GM23338 (cell line): ENCODE results near the gene ACHE. TPM values are rescaled to one million over a fixed set of nuclear protein-coding genes. Genes with fewer than 3 reads are reported as not detected.

Experiments used
- ATAC-seq: fragments of 200-7000 bp; cut with Tn5 transposase; 3 replicates; pipeline ENCODE4 v1.9.1; 2020
- DNase-seq: peaks from one replicate; pipeline ENCODE4 v3.0.0-alpha.2; 2015; ENCODE audit warnings: low spot score
- H2AFZ ChIP-seq: fragments of 200-600 bp; sonication (generic); 2 replicates; pipeline ENCODE4 v1.8.0; 2016; ENCODE audit warnings: antibody characterized with exemption, mild to moderate bottlenecking, moderate library complexity
- H3F3A ChIP-seq: fragments of 200-600 bp; sonication (generic); replicated peaks from 2 replicates; pipeline ENCODE4 v1.8.0; 2017; ENCODE audit warnings: antibody characterized with exemption, mixed run types, low read depth
- H3K27ac ChIP-seq: fragments of 200-600 bp; sonication (generic); 2 replicates; pipeline ENCODE4 v1.6.1; 2016; ENCODE audit warnings: low read depth
- H3K27me3 ChIP-seq: fragments of 200-600 bp; sonication (generic); 2 replicates; pipeline ENCODE4 v1.8.0; 2016; ENCODE audit warnings: mild to moderate bottlenecking, mixed run types, moderate library complexity; ENCODE audit not compliant: insufficient read depth
- H3K36me3 ChIP-seq: fragments of 200-600 bp; sonication (generic); 2 replicates; pipeline ENCODE4 v1.8.0; 2016; ENCODE audit warnings: mild to moderate bottlenecking; ENCODE audit not compliant: insufficient read depth
- H3K4me1 ChIP-seq: fragments of 200-600 bp; sonication (generic); 2 replicates; pipeline ENCODE4 v1.8.0; 2016; ENCODE audit warnings: mild to moderate bottlenecking, moderate library complexity; ENCODE audit not compliant: insufficient read depth
- H3K4me2 ChIP-seq: fragments of 200-600 bp; sonication (generic); 2 replicates; pipeline ENCODE4 v1.7.1; 2017; ENCODE audit warnings: mixed run types
- H3K4me3 ChIP-seq: fragments of 200-600 bp; sonication (generic); 2 replicates; pipeline ENCODE4 v1.6.1; 2016; ENCODE audit warnings: mixed run types
- H3K79me2 ChIP-seq: fragments of 200-600 bp; sonication (generic); replicated peaks from 2 replicates; pipeline ENCODE4 v1.8.0; 2017; ENCODE audit warnings: mild to moderate bottlenecking; ENCODE audit not compliant: insufficient read depth
- H3K9me2 ChIP-seq: fragments of 200-600 bp; sonication (generic); 2 replicates; pipeline ENCODE4 v1.8.0; 2017; ENCODE audit not compliant: insufficient read depth
- H4K20me1 ChIP-seq: fragments of 200-600 bp; sonication (generic); replicated peaks from 2 replicates; pipeline ENCODE4 v1.8.0; 2017; ENCODE audit warnings: mild to moderate bottlenecking; ENCODE audit not compliant: insufficient read depth
- H3K27ac Mint-ChIP-seq: 2 replicates; pipeline ENCODE4 v1.8.0; 2020; ENCODE audit warnings: inconsistent platforms, mild to moderate bottlenecking, moderate library complexity, mixed read lengths
- H3K27me3 Mint-ChIP-seq: 3 replicates; pipeline ENCODE4 v1.8.0; 2022; ENCODE audit warnings: low read depth, mild to moderate bottlenecking, moderate library complexity, mixed read lengths, inconsistent platforms; ENCODE audit not compliant: insufficient read depth, poor library complexity
- H3K36me3 Mint-ChIP-seq: 3 replicates; pipeline ENCODE4 v1.8.0; 2021; ENCODE audit warnings: low read depth, mild to moderate bottlenecking, inconsistent platforms, moderate library complexity, mixed read lengths
- H3K4me1 Mint-ChIP-seq: 3 replicates; pipeline ENCODE4 v1.8.0; 2020; ENCODE audit warnings: mild to moderate bottlenecking, inconsistent platforms, mixed read lengths
- H3K4me3 Mint-ChIP-seq: 3 replicates; pipeline ENCODE4 v1.8.0; 2021; ENCODE audit warnings: moderate library complexity, mild to moderate bottlenecking, inconsistent platforms, mixed read lengths
- H3K9me3 Mint-ChIP-seq: 3 replicates; pipeline ENCODE4 v1.8.0; 2020; ENCODE audit warnings: moderate library complexity, mild to moderate bottlenecking, inconsistent platforms, mixed read lengths
- CREB1 ChIP-seq: fragments of 250-450 bp; sonication (Bioruptor Pico); IDR thresholded peaks from 2 replicates; pipeline ENCODE4 v1.5.0; 2020; ENCODE audit warnings: low read depth, mild to moderate bottlenecking, moderate library complexity
- EZH2 ChIP-seq: fragments of 200-600 bp; sonication (generic); IDR thresholded peaks from one replicate; pipeline ENCODE4 v1.8.0; 2017; ENCODE audit warnings: antibody characterized with exemption, mild to moderate bottlenecking, low read depth; ENCODE audit not compliant: unreplicated experiment
- NANOG ChIP-seq: IDR thresholded peaks from 2 replicates; pipeline ENCODE4 v1.6.1; 2016; ENCODE audit warnings: antibody characterized with exemption, borderline replicate concordance
- STAT1 ChIP-seq: IDR thresholded peaks from one replicate; pipeline ENCODE4 v1.6.1; 2016; ENCODE audit warnings: antibody characterized with exemption; ENCODE audit not compliant: unreplicated experiment
- ZNF114 ChIP-seq: fragments of 250-450 bp; sonication (Bioruptor Pico); IDR thresholded peaks from 2 replicates; pipeline ENCODE4 v1.5.0; 2020; ENCODE audit warnings: mild to moderate bottlenecking, moderate library complexity
- polyA plus RNA-seq: library from polyadenylated mRNA; unstranded; fragments of >200 nt; fragmentation: Nextera tagmentation; extraction: Ambion mirVana; gene quantifications from 2 replicates; pipeline ENCODE4 v1.2.1, GENCODE V29; 2016
- total RNA-seq: library from RNA; depleted of rRNA; stranded (reverse); fragments of >200 nt; shearing (Covaris generic); gene quantifications from 2 replicates; pipeline ENCODE4 v1.2.3, GENCODE V29; 2014
- TF ChIP-seq, protein P1 (sequence below), 2 experiments: fragments of 200-600 bp in 1 of 2; sonication (generic) in 1 of 2; conservative IDR thresholded peaks; 2 replicates each; pipeline versions ENCODE4 v1.5.1 to v1.6.1; 2016 to 2017; ENCODE audit warnings: antibody characterized with exemption in 2 of 2, low read depth in 2 of 2, mild to moderate bottlenecking in 2 of 2, moderate library complexity in 1 of 2

ACHE gene
- total and polyA plus RNA-seq, 2 experiments from 2014 or later: 3.6 to 3.7 TPM

DNA sequence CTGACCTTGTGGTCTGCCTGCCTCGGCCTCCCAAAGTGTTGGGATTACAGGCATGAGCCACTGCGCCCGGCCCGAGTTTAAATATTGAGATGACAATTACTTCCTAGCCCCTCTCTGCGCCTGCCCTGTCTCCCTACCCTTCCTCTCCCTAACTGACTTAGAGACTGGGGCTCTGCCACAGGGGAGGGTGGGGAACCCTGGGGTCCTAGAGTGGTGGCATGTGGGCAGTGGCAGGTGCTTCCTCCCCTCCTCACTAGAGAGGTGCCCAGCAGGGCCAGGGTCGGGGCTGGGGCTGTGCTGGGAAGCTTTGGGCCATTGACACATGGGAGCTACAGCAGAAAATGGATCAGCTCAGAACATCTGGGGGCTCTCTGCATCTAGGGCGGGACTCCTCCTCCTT, 7.0 kb upstream of the ACHE start:
- Histone ChIP-seq H2AFZ (no peak overlapping the region), H3K27ac (no peak overlapping the region), H3K79me2 (no peaks in the 10 kb centered on the region), H4K20me1 (no peaks in the 10 kb centered on the region; the same call in 1 of the 2 replicates), H3K4me1 (no peaks in the 10 kb centered on the region), H3F3A (no peaks in the 10 kb centered on the region), H3K36me3 (no peaks in the 10 kb centered on the region), H3K4me2 (no peak overlapping the region), H3K4me3 (no peak overlapping the region), H3K9me2 (no peaks in the 10 kb centered on the region), H3K27me3 (peaks cover 1% of the 10 kb centered on the region; the same call in 1 of the 2 replicates)
- no peak for ATAC-seq
- no peak for DNase-seq
- H3K36me3 Mint-ChIP-seq: no peaks in the 10 kb centered on the region
- TF ChIP-seq, protein P1, sequence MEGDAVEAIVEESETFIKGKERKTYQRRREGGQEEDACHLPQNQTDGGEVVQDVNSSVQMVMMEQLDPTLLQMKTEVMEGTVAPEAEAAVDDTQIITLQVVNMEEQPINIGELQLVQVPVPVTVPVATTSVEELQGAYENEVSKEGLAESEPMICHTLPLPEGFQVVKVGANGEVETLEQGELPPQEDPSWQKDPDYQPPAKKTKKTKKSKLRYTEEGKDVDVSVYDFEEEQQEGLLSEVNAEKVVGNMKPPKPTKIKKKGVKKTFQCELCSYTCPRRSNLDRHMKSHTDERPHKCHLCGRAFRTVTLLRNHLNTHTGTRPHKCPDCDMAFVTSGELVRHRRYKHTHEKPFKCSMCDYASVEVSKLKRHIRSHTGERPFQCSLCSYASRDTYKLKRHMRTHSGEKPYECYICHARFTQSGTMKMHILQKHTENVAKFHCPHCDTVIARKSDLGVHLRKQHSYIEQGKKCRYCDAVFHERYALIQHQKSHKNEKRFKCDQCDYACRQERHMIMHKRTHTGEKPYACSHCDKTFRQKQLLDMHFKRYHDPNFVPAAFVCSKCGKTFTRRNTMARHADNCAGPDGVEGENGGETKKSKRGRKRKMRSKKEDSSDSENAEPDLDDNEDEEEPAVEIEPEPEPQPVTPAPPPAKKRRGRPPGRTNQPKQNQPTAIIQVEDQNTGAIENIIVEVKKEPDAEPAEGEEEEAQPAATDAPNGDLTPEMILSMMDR (conservative IDR thresholded peaks at IDR 0.05; ENCODE audit: low read depth in 2 of 2): no peak
- no peak for TF ChIP-seq ZNF114
- no peak overlapping the region for H3K27ac Mint-ChIP-seq
- 0 out of 3 replicates have a peak, but pooled peaks cover 4% of the 10 kb centered on the region for H3K9me3 Mint-ChIP-seq
- H3K27me3 Mint-ChIP-seq: peaks cover 5% of the 10 kb centered on the region
- no peaks in the 10 kb centered on the region for H3K4me1 Mint-ChIP-seq
- H3K4me3 Mint-ChIP-seq: no peak overlapping the region

DNA sequence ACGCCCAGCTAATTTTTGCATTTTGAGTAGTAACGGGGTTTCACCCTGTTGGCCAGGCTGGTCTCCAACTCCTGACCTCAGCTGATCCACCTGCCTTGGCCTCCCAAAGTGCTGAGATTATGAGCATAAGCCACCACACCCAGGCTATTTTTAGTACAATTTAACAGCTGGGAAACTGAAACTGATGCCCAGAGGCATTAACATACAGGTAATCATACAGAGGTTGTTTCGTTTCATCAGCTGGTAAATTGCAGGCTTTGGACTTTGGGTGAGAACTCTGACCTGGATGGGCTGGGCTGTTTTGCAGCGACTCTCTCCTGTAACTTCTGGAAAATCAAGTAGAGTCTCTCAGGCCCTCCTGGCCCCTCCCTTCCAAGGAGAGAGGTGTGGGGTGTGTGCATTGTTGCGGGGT, 6.2 kb upstream of the ACHE start:
- Histone ChIP-seq H3K27ac (no peak overlapping the region), H2AFZ (no peak overlapping the region), H3K4me2 (no peak overlapping the region), H3K27me3 (peaks cover 8% of the 10 kb centered on the region), H3K4me3 (no peak overlapping the region), H3K4me1 (no peaks in the 10 kb centered on the region), H3K9me2 (no peaks in the 10 kb centered on the region), H3K36me3 (no peaks in the 10 kb centered on the region), H4K20me1 (no peaks in the 10 kb centered on the region; the same call in 1 of the 2 replicates), H3F3A (no peaks in the 10 kb centered on the region), H3K79me2 (no peaks in the 10 kb centered on the region)
- TF ChIP-seq STAT1: no peak
- no peak for TF ChIP-seq CREB1 (CRISPR knock-in tag)
- Mint-ChIP-seq H3K27me3 (peaks cover 10% of the 10 kb centered on the region), H3K27ac (no peak overlapping the region), H3K36me3 (no peaks in the 10 kb centered on the region), H3K4me1 (no peaks in the 10 kb centered on the region), H3K9me3 (0 out of 3 replicates have a peak, but pooled peaks cover 4% of the 10 kb centered on the region), H3K4me3 (no peak overlapping the region)
- DNase-seq: no peak
- ATAC-seq: no peak

DNA sequence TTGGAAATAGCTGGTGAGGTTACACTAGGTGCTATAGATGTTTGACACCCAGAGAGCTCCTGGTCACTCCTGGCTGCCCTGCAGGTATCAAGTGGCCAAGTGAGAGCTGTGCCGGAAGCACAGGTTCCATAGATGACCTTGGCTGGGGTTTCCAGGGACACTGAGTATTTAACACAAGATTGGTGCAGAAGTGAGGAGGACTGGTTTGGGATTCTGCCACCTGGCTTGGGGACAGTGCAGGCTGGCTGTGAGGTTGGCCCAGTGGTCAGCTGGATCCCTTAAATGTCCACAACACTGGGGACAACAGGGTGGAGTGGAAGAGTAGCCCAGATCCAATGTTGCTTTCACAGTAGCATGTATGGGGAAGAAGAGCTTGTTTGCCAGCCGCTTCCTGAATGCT, 5.3 kb upstream of the ACHE start:
- no peaks in the 10 kb centered on the region for H3K9me2 ChIP-seq
- no peak for ATAC-seq
- H3K9me3 Mint-ChIP-seq: peaks cover 6% of the 10 kb centered on the region; the same call in 1 of the 3 replicates
- H3K4me1 Mint-ChIP-seq: peaks cover 5% of the 10 kb centered on the region
- H3K27me3 Mint-ChIP-seq: peaks cover 16% of the 10 kb centered on the region
- no peak overlapping the region for H2AFZ ChIP-seq
- no peak for TF ChIP-seq STAT1
- TF ChIP-seq EZH2: no peak
- TF ChIP-seq NANOG: no peak
- peaks cover 3% of the 10 kb centered on the region; the same call in 1 of the 2 replicates for H3K4me1 ChIP-seq
- H3K4me3 ChIP-seq: no peak overlapping the region
- no peak overlapping the region for H3K4me2 ChIP-seq
- no peak overlapping the region for H3K4me3 Mint-ChIP-seq
- H3K27ac ChIP-seq: no peak overlapping the region
- no peak for DNase-seq
- no peak overlapping the region for H3K27ac Mint-ChIP-seq
- H3K79me2 ChIP-seq: no peaks in the 10 kb centered on the region
- H3K36me3 ChIP-seq: no peaks in the 10 kb centered on the region
- H3K36me3 Mint-ChIP-seq: no peaks in the 10 kb centered on the region; the same call in 2 of the 3 replicates
- no peaks in the 10 kb centered on the region; the same call in 1 of the 2 replicates for H4K20me1 ChIP-seq
- H3K27me3 ChIP-seq: peaks cover 16% of the 10 kb centered on the region
- H3F3A ChIP-seq: peaks cover 4% of the 10 kb centered on the region; the same call in 1 of the 2 replicates
